ENCODE measurements around the gene PRKCD. TPM values are rescaled to one million over a fixed set of nuclear protein-coding genes. Genes with fewer than 3 reads are reported as not detected.

Gene PRKCD
- total RNA-seq, 2 experiments from 2014 or later, result 18.7 to 21.5 TPM

DNA sequence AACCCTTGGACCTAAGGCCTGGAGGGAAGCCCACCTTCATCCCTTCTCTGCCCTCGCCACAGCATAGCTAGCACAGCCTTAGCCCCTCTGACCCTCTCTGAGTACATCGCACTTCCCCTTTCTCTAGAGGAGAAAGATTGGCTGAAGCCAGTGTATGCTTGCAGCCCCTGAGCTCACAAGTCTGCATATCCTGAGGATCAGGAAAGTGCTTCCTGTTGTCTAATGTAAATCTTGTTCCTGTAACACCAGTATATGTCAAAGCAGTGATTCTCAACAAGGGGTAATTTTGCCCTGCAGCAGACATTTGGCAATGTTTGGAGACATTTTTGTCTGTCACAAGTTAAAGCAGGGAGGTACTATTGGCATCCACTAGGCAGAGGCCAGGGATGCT, 2.2 kb upstream of the PRKCD start:
- H3K4me1 Mint-ChIP-seq (ENCODE audit: low read depth), result peaks cover 21% of the 10 kb centered on the region

DNA sequence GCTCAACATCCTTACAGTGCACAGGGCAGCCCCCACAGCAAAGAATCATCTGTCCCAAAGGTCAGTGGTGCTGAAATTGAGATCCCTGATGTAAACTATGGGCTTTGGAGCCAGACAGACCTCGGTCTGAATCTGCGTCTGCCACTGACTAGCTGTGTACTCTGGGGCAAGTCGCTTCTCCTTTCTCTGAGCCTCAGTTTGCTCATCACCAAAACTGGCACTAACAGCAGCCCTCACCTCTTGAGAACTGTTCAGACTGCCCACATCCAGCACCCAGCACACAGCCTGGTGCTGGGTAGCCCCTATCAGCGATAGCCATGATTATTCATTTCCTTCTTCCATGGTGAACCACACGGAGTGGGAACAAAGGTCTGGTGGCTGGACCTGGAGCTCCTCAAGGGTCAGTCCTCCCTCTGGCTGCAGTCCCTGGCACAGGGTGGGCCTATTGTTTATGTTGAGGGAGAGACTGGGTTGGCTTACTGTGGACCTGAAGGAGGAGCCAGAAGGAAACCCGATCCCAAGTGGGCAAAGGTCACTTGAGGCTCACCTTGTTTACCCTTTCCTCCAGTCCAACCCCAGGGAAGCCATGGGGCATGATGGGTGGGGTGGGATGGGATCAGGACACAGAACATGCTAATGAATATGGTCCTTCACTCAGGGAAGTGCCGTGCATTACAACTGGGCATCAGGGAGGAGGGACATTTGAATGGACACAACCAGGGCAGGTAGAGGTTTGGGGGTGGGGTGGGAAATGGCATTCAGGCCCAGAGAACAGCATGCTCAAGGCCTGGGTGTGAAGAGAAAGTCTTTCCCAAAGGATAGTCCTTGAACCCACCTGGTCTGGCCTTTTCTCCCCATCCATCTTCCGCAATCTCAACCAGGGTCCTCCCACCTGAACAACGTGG, 1.6 kb upstream of the PRKCD start:
- intact Hi-C loops (cut with micrococcal nuclease), result no loop called here
- Mint-ChIP-seq H3K4me1 (ENCODE audit: low read depth) (peaks cover 21% of the 10 kb centered on the region), H3K27ac (no peak overlapping the region), H3K9me3 (no peaks in the 10 kb centered on the region), H3K27me3 (peaks cover 18% of the 10 kb centered on the region), H3K36me3 (ENCODE audit: low read depth) (no peaks in the 10 kb centered on the region), H3K4me3 (no peak overlapping the region)
- ATAC-seq (no peak), DNase-seq (no peak)
- CTCF ChIA-PET, result interaction anchor here (0.8 to 5.0 kb wide), 8 partner anchors 10 to 50 kb away, joined by 3 to 19 read pairs (median 4); no protein-coding TSS in a partner anchor
- POLR2A ChIA-PET, result interaction anchor here (0.8 to 1.9 kb wide), 3 partner anchors 10 to 39 kb away, joined by 3 to 13 read pairs (median 4); partner anchors contain the start of gene RFT1
- TF ChIP-seq, protein P1, sequence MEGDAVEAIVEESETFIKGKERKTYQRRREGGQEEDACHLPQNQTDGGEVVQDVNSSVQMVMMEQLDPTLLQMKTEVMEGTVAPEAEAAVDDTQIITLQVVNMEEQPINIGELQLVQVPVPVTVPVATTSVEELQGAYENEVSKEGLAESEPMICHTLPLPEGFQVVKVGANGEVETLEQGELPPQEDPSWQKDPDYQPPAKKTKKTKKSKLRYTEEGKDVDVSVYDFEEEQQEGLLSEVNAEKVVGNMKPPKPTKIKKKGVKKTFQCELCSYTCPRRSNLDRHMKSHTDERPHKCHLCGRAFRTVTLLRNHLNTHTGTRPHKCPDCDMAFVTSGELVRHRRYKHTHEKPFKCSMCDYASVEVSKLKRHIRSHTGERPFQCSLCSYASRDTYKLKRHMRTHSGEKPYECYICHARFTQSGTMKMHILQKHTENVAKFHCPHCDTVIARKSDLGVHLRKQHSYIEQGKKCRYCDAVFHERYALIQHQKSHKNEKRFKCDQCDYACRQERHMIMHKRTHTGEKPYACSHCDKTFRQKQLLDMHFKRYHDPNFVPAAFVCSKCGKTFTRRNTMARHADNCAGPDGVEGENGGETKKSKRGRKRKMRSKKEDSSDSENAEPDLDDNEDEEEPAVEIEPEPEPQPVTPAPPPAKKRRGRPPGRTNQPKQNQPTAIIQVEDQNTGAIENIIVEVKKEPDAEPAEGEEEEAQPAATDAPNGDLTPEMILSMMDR (IDR thresholded peaks at IDR 0.05), result no peak

More for the DNA sequence above, 2.2 kb upstream of the PRKCD start:
- POLR2A ChIA-PET, result interaction anchor here (1.2 to 2.0 kb wide), 2 partner anchors 9 to 14 kb away, joined by 3 to 6 read pairs; no protein-coding TSS in a partner anchor
- no peaks in the 10 kb centered on the region for H3K9me3 Mint-ChIP-seq
- ATAC-seq (no peak), DNase-seq (no peak)
- intact Hi-C loops (cut with micrococcal nuclease), result no loop called here
- H3K4me3 Mint-ChIP-seq, result no peak overlapping the region
- CTCF ChIA-PET, result interaction anchor here (0.8 to 5.0 kb wide), 5 partner anchors 18 to 44 kb away, joined by 3 to 19 read pairs (median 3); no protein-coding TSS in a partner anchor
- no peaks in the 10 kb centered on the region for H3K36me3 Mint-ChIP-seq (ENCODE audit: low read depth)
- TF ChIP-seq, protein P1 (IDR thresholded peaks at IDR 0.05), result no peak
- H3K27me3 Mint-ChIP-seq, result peaks cover 21% of the 10 kb centered on the region
- H3K27ac Mint-ChIP-seq, result no peak overlapping the region

DNA sequence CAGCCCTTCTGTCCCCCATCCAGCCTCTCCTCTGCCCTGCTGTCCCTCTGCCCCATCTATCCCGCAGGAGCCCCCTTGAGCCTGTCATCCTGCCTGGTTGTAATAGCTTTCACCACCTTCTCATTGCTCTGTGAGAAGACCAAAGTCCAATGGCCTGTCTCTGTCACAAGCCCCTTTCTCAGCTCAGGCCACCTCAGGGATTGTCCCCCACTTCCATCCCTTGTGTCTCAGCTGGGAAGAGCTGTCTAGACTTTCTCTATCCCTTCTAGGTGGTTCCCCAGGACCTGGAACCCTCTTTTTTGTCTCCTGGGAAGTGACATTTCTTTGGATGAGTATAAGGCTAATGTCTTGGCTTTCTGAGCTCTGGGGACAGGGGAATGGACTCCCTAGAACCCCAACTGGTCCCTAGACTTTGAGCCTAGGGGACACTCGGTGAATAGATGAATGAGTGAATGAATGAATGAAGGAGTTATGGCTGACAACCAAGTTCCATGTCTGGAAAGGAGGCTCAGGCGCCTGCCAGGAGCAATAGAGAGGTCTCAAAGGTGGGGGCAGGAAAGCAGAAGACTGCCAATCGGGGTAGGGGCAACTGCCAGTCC, 849 bp upstream of the PRKCD start:
- Mint-ChIP-seq H3K36me3 (ENCODE audit: low read depth) (no peaks in the 10 kb centered on the region), H3K4me1 (ENCODE audit: low read depth) (peaks cover 21% of the 10 kb centered on the region), H3K27ac (peak overlapping the region; percentile 55), H3K9me3 (no peaks in the 10 kb centered on the region), H3K4me3 (peak overlapping the region; percentile 76), H3K27me3 (peaks cover 18% of the 10 kb centered on the region)
- DNase-seq, result no peak
- ATAC-seq, result no peak
- POLR2A ChIA-PET, result interaction anchor here (0.8 to 1.9 kb wide), 2 partner anchors 30 to 40 kb away, joined by 4 to 13 read pairs; partner anchors contain the start of gene RFT1
- intact Hi-C loops (cut with micrococcal nuclease), result no loop called here
- CTCF ChIA-PET, result interaction anchor here (0.7 to 5.0 kb wide), 10 partner anchors 10 to 60 kb away, joined by 3 to 19 read pairs (median 4); no protein-coding TSS in a partner anchor
- TF ChIP-seq, protein P1 (IDR thresholded peaks at IDR 0.05), result no peak

DNA sequence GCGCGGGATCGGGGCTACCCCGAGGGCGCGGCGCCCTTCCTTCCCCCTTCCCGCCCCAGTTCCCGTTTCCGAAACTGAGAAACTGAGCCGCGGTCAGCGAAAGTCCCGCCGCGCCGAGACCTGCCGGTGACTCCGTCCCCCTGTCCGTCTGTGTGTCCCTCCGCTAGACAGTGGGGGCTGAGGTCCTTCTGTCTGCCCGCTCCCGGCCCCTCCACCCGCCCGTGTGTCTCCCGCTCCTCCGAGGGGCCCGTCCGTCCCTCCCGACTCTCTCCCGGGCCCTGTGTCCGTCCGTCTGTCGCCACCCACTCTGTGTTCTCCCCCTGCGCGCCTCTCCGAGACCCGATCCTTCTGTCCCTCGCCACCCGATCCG, 426 bp downstream of the PRKCD start:
- peaks cover 7% of the 10 kb centered on the region for H3K27me3 Mint-ChIP-seq
- H3K4me3 Mint-ChIP-seq, result peak overlapping the region; percentile 79
- H3K27ac Mint-ChIP-seq, result peak overlapping the region; percentile 78
- TF ChIP-seq, protein P1 (IDR thresholded peaks at IDR 0.05), result no peak
- H3K36me3 Mint-ChIP-seq (ENCODE audit: low read depth), result no peaks in the 10 kb centered on the region
- H3K9me3 Mint-ChIP-seq, result no peaks in the 10 kb centered on the region
- H3K4me1 Mint-ChIP-seq (ENCODE audit: low read depth), result peaks cover 20% of the 10 kb centered on the region
- intact Hi-C loops (cut with micrococcal nuclease), result no loop called here
- ATAC-seq (no peak), DNase-seq (peak; percentile 18)
- CTCF ChIA-PET, result interaction anchor here (1.0 to 5.0 kb wide), 4 partner anchors 8 to 51 kb away, joined by 3 to 19 read pairs (median 8); no protein-coding TSS in a partner anchor
- POLR2A ChIA-PET, result interaction anchor here (1.9 kb wide), 1 partner anchor 31 kb away, joined by 13 read pairs; the partner anchor contains the start of gene RFT1
